ENCODE data around the gene DDX51.

The DDX51 gene

DNA sequence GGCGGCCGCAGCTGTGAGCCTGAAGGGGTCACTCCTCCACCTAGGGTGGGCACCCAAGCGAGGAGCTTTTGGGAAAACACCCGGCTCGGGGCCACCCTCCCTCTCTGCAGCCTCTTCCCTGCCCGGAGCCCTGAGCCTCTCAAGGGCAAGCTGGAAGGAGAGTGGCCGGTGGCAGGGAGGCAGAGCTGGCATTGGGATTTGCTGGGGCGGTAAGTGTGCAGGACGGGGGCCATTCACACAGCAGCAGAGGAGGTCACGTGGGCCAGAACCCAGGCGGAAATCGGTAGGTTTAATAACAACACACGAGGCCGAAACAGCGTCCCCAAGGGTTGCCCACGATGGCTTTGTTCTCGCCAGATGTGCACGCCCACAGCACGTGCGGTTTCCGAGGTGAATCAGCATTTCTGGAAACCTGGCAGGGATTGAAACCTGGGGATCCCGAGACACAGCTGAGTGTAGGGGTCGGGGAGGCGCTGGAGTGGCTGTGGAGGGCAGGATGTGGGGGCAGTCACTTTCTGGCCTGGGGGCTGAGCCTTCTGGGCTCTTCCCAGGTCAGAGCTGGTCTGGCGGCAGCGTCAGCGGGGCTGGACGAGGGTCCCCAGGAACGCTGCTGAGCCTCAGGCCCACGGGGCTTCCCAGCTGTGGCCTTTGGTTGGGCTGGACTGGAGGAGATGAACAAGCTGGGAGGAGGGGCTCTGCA is 23.6 kb upstream of the DDX51 start:
- DNase-seq (ENCODE audit: low read depth in 3 of 3) = no peak

DNA sequence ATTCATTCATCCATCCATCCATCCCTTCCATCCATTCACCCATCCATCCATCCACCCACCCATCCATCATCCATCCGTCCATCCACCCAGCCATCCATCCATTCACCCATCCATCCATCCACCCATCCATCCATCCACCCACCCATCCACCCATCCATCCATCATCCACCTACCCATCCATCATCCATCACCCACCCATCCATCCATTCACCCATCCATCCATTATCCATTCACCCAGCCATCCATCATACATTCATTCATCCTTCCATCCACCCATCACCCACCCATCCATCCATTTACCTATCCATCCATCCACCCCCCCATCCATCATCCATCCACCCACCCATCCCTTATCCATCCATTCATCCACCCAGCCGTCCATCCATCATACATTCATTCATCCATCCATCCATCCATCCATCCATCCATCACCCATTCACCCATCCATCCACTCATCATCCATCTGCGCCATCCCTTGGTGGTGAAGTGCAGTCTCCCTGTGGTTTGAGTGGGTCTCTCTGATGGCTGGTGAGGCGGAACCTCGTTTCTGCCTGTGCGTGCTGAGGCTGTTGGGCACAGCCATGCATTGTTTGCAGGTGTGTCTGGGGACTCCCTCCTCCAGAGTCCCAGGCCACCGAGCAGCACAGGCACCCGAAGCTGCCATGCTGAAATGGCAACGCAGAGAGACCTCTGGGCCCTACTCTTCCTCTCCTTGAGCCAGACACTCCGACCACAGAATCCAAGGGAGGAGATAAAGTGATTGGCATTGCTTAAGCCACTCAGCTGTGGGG is 22.9 kb upstream of the DDX51 start:
- no peak for DNase-seq (ENCODE audit: low read depth in 3 of 3)

DNA sequence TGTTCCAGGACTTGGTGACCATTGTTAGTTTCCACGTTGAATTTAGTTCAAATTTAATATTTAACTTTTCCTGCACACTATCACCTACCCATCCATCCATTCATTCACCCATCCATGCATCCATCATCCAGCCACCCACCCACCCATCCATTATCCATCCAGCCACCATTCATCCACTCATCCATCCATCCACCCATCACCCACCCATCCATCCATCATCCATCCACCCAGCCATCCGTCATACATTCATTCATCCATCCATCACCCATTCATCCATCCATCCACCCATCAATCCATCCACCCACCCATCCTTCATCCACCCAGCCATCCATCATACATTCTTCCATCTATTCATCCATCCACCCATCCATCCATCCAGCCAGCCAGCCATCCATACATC is 22.0 kb upstream of the DDX51 start:
- no peak for DNase-seq (ENCODE audit: low read depth in 3 of 3)

DNA sequence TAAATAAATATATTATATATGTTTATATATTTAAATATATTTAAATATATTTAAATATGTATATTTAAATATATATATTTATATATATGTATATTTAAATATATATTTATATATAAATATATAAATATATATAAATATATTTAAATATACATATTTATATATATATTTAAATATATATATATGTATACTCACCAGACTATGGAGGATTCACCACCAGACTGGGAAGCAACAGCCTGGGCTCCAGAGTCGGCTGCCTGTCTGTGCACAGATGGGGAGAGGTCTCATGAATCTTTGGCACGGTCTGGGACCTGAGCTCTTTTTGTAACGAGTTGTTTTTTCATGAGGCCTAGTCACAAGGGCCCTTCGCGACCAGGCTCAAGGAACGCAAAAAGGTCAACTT is 21.5 kb upstream of the DDX51 start:
- DNase-seq (ENCODE audit: low read depth in 3 of 3) = no peak

DNA sequence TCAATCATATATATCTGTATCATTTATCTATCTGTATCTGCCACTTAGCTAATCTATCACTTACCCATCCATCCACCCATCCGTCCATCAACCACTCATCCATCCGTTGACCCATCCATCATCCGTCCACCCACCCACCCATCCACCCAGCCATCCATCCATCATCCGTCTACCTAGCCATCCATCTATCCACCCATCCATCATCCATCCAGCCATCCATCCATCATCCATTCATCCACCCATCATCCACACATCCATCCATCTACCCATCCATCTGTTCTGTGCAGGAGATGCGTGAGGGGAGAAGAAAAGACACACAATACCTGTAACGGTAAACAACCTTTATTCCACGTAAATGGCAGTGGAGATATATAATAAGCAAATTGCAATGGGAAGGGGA is 20.3 kb upstream of the DDX51 start:
- no peak for DNase-seq (ENCODE audit: low read depth in 3 of 3)

DNA sequence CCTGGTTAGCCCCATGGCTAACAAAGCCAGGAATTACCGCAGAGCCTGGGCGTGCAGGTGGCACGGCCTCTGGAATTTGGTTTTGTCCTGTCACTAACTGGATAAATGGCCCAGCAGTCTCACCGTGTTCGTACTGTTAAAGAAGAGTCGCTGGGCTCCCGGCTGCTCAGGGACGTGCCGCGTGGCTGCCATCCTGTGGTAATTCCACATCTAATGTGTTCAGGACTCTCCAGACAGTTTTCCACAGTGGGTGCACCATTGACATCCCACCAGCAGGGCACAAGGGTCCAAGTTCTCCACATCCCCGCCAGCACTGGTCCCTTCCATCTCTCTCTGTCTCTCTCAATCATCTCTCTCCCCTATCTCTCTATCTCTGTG is 19.8 kb upstream of the DDX51 start:
- DNase-seq (ENCODE audit: low read depth in 3 of 3) = no peak

DNA sequence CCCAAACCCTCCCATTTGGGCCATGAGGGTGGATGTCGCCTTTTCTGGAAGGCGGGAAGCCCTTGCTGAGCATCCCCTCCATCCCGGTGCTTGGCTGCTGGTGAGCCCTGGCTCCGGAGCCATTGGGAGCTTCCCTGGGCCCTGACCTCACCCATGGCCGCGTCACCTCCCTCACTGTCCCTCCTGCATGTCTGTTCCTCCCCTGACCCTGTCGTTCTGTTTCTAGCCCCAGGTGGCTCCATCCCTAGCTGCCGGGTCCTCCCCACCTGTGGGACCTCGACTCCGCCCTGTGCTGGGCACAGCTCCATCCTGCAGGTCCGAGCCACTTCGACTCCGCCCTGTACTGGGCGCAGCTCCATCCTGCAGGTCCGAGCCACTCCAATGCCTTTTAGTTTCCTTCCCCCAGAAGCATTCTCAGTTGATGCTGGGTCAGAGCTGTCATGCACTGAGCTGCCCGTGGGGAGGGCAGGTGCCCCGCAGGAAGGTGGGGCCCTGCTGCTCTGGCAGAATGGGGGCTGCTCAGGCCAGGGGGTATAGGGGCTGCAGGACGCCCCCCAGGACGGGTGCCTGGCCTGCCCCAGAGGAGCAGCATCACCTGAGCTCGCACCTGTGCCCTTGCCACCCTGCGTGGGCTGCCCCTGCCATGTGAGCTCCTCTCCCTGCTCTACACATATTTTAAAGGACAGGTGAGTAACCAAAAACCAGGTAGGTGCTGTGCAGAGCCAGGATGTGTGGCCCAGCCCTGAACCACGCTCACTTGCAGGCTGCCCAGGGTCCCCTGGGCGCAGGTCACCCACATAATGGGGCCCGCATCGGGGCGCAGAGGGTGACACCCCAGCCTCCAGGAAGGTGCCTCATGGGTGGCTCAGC is 19.2 kb upstream of the DDX51 start:
- DNase-seq (ENCODE audit: low read depth in 3 of 3) = no peak

DNA sequence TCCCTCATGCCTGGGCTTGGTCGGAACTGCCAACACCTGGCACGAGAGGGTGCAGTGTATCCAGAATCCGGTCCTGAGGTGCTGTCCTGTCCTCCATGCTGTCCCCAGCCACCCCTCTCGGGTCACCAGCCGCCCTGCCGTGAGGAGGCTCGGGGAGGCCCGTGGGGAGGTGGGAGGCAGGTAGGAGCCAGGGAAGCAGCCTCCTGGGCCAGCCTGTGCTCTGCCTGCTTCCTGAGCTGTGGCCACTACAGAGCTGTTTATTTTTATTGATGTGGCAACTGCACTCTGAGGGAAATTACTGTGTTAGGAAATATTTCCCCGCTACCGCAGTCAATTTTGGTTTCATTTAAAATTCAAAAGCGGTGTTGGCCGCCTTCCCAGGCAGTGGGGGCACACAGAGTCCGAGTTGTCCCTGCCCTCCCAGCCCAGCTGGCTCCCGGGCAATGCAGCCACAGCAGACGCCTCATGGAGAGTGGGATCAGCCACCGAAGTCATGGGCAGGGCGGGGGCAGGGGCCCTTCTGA is 18.5 kb upstream of the DDX51 start:
- no peak for DNase-seq (ENCODE audit: low read depth in 3 of 3)

DNA sequence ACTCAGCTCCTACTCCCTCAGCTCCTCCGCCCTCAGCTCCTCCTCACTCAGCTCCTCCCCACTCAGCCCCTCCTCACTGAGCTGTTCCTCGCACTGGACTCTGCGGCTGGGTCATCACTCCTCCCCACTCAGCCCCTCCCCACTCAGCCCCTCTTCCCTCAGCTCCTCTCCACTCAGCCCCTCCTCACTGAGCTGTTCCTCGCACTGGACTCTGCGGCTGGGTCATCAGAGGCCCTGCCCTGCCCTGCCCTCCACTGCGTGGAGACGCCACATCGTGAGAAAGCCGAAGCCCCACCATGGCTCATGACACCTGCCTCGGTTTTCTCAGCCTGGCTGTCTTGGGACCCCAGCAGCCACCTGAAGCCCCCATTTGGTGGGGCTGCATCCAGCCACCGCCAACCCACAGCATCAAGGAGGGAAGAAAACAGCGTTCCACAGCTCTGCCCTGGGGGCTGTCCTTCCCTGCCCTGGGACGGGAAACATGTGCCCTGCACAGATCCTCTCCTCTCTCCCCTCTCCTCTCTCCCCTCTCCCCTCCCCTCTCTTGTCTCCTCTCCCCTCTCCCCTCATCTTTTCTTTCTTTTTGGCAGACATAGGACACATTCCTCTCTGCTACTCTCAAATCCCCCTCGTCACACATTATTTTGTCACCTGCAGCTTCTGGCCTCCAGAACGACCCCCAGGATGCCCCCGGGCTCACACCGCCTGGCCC is 17.8 kb upstream of the DDX51 start:
- DNase-seq (ENCODE audit: low read depth in 3 of 3) = no peak

DNA sequence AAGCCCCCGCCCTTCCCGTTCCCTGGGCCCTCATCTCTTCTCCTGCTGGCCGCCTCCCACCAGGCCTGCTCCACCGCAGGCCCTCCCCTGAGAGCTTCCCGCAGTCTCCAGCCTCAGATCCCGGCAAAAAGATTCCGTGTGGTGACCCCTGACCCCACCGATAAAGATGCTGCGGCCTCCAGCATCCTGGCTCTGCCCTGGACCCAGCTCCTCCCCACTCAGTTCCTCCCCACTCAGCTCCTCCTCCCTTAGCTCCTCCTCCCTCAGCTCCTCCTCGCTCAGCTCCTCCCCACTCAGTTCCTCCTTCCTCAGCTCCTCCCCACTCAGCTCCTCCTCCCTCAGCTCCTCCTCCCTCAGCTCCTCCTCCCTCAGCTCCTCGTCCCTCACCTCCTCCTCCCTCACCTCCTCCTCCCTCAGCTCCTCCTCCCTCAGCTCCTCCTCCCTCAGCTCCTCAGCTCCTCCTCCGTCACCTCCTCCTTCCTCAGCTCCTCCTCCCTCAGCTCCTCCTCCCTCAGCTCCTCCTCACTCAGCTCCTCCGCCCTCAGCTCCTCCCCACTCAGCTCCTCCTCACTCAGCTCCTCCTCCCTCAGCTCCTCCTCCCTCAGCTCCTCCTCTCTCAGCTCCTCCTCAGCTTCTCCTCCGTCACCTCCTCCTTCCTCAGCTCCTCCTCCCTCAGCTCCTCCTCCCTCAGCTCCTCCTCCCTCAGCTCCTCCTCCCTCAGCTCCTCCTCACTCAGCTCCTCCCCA is 17.1 kb upstream of the DDX51 start:
- DNase-seq (ENCODE audit: low read depth in 3 of 3) = no peak

DNA sequence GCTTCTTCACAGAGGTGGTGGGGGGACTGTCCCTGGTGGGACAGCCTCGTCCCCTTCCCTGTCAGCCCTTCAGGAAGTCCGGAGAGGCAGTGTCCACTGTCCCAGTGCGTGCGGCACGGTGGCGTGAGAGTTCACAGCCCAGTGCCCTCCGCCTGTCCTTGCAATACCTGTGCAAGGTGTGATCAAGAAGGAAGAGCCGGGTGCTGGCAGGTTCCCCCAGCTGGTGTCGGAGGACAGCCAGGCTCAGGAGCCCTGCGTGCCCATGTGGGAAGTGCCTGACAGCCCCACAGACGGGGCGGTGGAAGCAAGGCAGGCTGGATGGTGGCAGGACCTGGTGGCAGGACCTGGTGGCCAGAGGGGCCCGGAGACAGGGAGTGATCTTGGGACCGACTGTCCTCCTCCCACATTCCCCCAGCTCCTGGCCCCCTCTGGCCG is 16.5 kb upstream of the DDX51 start:
- no peak for DNase-seq (ENCODE audit: low read depth in 3 of 3)

DNA sequence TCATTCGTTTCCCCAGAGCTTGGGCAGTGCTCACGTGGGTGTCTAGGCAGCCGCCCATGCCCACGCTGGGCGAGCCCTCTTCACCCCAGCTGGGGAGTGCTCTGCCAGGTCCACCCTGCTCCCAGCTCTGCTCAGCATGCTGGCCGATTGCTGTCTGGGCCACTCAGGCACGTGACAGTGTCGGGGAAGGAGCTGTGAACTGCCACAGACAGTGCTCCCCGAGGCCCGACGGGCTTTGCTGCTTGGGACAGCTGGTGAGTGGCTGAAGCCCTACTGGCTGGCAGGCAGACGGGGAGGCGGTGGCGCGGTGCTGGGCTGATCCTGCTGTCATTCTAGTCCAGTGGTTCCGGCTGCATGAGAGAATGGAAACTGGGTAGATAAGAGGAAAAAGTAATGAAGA is 15.9 kb upstream of the DDX51 start:
- DNase-seq (ENCODE audit: low read depth in 3 of 3) = no peak

DNA sequence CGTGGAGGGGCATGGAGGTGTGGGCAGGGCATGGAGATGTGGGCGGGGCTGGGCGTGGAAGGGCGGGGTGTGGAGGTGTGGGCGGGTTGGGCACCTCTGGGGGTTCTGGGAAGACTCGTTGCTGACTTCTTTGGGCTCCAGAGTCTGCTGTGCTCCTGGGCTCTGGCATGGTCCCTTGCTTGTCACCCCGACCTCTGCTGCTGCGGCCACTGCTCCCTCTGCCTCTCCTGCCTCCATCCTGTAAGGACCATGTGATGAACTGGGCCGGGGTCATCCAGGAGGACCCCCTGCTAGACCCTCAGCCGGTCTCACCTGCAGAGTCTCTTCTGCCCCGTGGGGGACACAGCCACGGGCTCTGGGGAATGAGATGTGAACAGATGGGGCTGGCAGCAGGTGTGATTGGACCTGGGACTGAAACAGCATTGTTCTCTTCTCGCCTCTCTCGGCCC is 15.5 kb upstream of the DDX51 start:
- DNase-seq (ENCODE audit: low read depth in 3 of 3) = no peak

DNA sequence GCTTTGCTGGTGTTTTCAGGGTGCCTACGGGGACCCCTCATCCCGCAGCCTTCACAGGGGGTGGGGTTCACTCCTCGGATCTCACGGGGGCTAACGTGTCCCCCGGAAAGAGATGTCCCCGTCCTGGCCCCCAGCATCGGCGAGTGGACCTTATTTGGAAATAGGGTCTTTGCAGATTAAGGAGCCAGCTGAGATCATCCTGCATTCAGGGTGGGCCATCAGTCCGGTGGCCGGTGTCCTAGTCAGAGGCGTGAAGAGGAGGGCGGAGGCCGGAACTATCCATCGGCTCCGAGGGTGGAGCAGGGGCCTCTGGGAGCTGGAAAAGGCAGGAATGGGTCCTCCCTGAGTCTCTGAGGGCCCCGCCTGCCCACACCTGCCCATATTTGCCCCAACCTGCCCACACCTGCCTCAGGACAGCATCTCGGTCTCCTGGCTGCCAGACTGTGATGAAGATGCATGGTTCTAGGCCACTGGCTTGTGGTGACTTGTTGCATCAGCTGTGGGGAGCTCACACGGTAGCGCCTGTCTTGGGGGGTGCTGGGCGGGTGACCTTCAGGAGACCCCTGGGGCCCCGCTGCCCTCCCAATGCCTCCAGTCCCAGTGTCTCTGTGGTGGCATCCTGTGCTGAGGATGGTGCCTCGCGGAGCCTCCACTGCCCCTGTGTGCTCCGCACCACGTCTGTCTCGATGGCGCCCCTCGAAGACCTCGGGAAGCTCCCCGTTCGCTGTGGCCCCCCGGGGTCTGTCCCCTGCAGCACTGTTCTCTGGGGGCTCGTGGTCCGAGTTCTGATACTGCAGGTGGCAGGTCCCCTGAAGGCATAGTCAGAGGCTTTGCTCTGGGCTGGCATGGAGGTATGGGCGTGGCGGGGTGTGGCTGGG is 14.8 kb upstream of the DDX51 start:
- no peak for DNase-seq (ENCODE audit: low read depth in 3 of 3)

DNA sequence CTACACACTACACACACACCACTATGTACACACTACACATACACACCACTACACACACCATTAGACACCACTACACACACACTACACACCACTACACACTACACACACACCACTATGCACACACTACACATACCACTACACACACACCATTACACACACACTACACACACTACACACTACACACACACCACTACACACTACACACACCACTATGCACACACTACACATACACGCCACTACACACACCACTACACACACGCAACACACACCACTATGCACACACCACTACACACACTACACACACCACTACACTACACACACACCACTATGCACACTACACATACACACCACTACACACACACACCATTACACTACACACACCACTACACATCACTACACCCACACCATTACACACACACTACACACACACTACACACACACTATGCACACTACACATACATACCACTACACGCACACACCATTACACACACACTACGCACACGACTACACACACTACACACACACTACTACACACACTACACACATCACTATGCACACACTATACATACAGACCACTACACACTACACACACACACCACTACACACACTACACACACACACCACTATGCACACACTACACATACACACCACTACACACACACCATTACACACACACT is 13.8 kb upstream of the DDX51 start:
- no peak for DNase-seq (ENCODE audit: low read depth in 3 of 3)

DNA sequence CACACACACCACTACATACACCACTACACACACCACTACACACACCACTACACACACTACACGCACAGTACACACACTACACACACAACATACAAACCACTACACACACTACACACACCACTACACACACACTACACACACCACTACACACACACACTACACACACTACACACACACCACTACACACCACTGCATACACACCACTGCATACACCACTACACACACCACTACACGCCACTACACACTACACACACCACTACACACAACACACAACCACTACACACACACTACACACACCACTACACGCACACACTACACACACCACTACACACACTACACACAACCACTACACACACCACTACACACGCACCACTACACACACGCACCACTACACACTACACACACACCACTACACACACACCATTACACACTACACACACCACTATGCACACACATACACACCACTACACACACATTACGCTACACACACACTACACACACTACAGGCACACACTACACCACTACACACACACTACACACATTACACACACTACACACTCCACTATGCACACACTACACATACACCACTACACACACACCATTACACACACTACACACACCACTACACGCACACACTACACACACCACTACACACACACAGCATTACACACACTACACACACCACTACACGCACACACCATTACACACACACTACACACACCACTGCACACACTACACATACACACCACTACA is 12.6 kb upstream of the DDX51 start:
- DNase-seq (ENCODE audit: low read depth in 3 of 3) = no peak

DNA sequence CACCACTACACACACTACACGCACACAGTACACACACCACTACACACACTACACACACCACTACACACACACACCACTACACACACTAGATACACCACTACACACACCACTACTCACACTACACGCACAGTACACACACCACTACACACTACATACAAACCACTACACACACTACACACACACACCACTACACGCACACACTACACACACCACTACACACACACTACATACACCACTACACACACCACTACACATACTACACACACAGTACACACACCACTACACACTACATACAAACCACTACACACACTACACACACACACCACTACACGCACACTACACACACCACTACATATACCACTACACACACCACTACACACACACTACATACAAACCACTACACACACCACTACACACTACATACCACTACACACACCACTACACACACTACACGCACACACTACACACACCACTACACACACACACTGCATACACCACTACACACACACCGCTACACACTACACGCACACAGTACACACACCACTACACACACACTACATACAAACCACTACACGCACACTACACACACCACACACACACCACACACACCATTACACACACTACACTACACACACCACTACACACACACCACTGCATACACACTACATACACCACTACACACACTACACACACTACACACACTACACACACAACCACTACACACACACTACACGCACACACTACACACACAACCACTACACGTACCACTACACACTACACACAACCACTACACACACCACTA is 11.9 kb upstream of the DDX51 start:
- no peak for DNase-seq (ENCODE audit: low read depth in 3 of 3)
